CD4-positive, alpha-beta T cell treated with Interleukin-21 for 1 hour (primary cell): ENCODE data around the gene EFHC1.
"Not testable (repeated sequence)": the region's sequence is repeated elsewhere in the genome, so short reads cannot be mapped to it uniquely, and the experiment has no call there.

Experiments used
- DNase-seq: peaks from one replicate; pipeline ENCODE4 v3.0.0-alpha.2; 2020

EFHC1 gene

GRCh38 chr6:52419809-52420667, at the start of gene EFHC1:
EFHC1 (plus strand) TSS chr6:52420342; CDS start chr6:52420411, 69 bp downstream.
- peak; percentile 98 for DNase-seq

GRCh38 chr6:52371656-52372191, 48.4 kb upstream of the EFHC1 start:
- DNase-seq = no peak

GRCh38 chr6:52373151-52373690, 46.9 kb upstream of the EFHC1 start:
- no peak for DNase-seq

- DNase-seq = no peak
These were observed 45.9 kb upstream of the EFHC1 start for GRCh38 chr6:52374247-52374646.

GRCh38 chr6:52375780-52376556, 44.2 kb upstream of the EFHC1 start:
- DNase-seq = no peak

- DNase-seq = no peak
These were observed 43.4 kb upstream of the EFHC1 start for GRCh38 chr6:52376763-52377162.

GRCh38 chr6:52377538-52378221, 42.5 kb upstream of the EFHC1 start:
- DNase-seq = no peak

- no peak for DNase-seq
These were observed 38.9 kb upstream of the EFHC1 start for GRCh38 chr6:52381249-52381648.

GRCh38 chr6:52384145-52384766, 35.9 kb upstream of the EFHC1 start:
- no peak for DNase-seq

GRCh38 chr6:52385074-52385473, 35.1 kb upstream of the EFHC1 start:
- no peak for DNase-seq

GRCh38 chr6:52388119-52388518, 32.0 kb upstream of the EFHC1 start:
- not testable (repeated sequence) for DNase-seq

- no peak for DNase-seq
These were observed 31.4 kb upstream of the EFHC1 start for GRCh38 chr6:52388790-52389189.

GRCh38 chr6:52389264-52389625, 30.9 kb upstream of the EFHC1 start:
- no peak for DNase-seq

GRCh38 chr6:52389626-52390360, 30.3 kb upstream of the EFHC1 start:
- DNase-seq = peak; percentile 73

- DNase-seq = peak; percentile 81
These were observed 29.8 kb upstream of the EFHC1 start for GRCh38 chr6:52390361-52390727.

GRCh38 chr6:52391599-52391998, 28.5 kb upstream of the EFHC1 start:
- DNase-seq = no peak

GRCh38 chr6:52392944-52393343, 27.2 kb upstream of the EFHC1 start:
- DNase-seq = peak; percentile 30

GRCh38 chr6:52393780-52394179, 26.4 kb upstream of the EFHC1 start:
- DNase-seq = no peak

- peak; percentile 64 for DNase-seq
These were observed 25.9 kb upstream of the EFHC1 start for GRCh38 chr6:52394251-52394666.

- no peak for DNase-seq
These were observed 24.2 kb upstream of the EFHC1 start for GRCh38 chr6:52395969-52396368.

GRCh38 chr6:52399511-52400312, 20.4 kb upstream of the EFHC1 start:
- peak; percentile 60 for DNase-seq
